ENCODE measurements around the gene CLEC20A.

Gene CLEC20A

GRCh38 chr1:178501705-178502329 is 5.1 kb upstream of the CLEC20A start:
- in situ Hi-C loops (cut with HindIII; ENCODE audit: low sequenced_read_pairs), result loop anchor here (25.0 kb wide), 1 partner anchor 510 kb away; no protein-coding TSS in a partner anchor

- in situ Hi-C loops (cut with HindIII; ENCODE audit: low sequenced_read_pairs), result loop anchor here (25.0 kb wide), 1 partner anchor 511 kb away; no protein-coding TSS in a partner anchor
Observed at GRCh38 chr1:178500936-178501554, 4.3 kb upstream of the CLEC20A start.

GRCh38 chr1:178500091-178500770 is 3.5 kb upstream of the CLEC20A start:
- in situ Hi-C loops (cut with HindIII; ENCODE audit: low sequenced_read_pairs), result loop anchor here (25.0 kb wide), 1 partner anchor 512 kb away; no protein-coding TSS in a partner anchor

- in situ Hi-C loops (cut with HindIII; ENCODE audit: low sequenced_read_pairs), result no loop called here
Observed at GRCh38 chr1:178498896-178499675, 2.3 kb upstream of the CLEC20A start.

- in situ Hi-C loops (cut with HindIII; ENCODE audit: low sequenced_read_pairs), result no loop called here
Observed at GRCh38 chr1:178497903-178498478, 1.2 kb upstream of the CLEC20A start.

- in situ Hi-C loops (cut with HindIII; ENCODE audit: low sequenced_read_pairs), result no loop called here
Observed at GRCh38 chr1:178495741-178496409, 889 bp downstream of the CLEC20A start.

GRCh38 chr1:178495158-178495557 is 1.6 kb downstream of the CLEC20A start:
- in situ Hi-C loops (cut with HindIII; ENCODE audit: low sequenced_read_pairs), result no loop called here

GRCh38 chr1:178494569-178494971 is 2.2 kb downstream of the CLEC20A start:
- in situ Hi-C loops (cut with HindIII; ENCODE audit: low sequenced_read_pairs), result no loop called here

GRCh38 chr1:178493301-178493741 is 3.4 kb downstream of the CLEC20A start:
- in situ Hi-C loops (cut with HindIII; ENCODE audit: low sequenced_read_pairs), result no loop called here

GRCh38 chr1:178492341-178492740 is 4.4 kb downstream of the CLEC20A start:
- in situ Hi-C loops (cut with HindIII; ENCODE audit: low sequenced_read_pairs), result no loop called here

- in situ Hi-C loops (cut with HindIII; ENCODE audit: low sequenced_read_pairs), result no loop called here
Observed at GRCh38 chr1:178491721-178492120, 5.0 kb downstream of the CLEC20A start.

GRCh38 chr1:178490967-178491366 is 5.8 kb downstream of the CLEC20A start:
- in situ Hi-C loops (cut with HindIII; ENCODE audit: low sequenced_read_pairs), result no loop called here

- in situ Hi-C loops (cut with HindIII; ENCODE audit: low sequenced_read_pairs), result no loop called here
Observed at GRCh38 chr1:178490136-178490535, 6.6 kb downstream of the CLEC20A start.

- in situ Hi-C loops (cut with HindIII; ENCODE audit: low sequenced_read_pairs), result no loop called here
Observed at GRCh38 chr1:178489399-178489798, 7.4 kb downstream of the CLEC20A start.

- in situ Hi-C loops (cut with HindIII; ENCODE audit: low sequenced_read_pairs), result no loop called here
Observed at GRCh38 chr1:178488393-178488792, 8.4 kb downstream of the CLEC20A start.

- in situ Hi-C loops (cut with HindIII; ENCODE audit: low sequenced_read_pairs), result no loop called here
Observed at GRCh38 chr1:178487070-178487615, 9.6 kb downstream of the CLEC20A start.

- in situ Hi-C loops (cut with HindIII; ENCODE audit: low sequenced_read_pairs), result no loop called here
Observed at GRCh38 chr1:178486100-178487069, 10.4 kb downstream of the CLEC20A start.

GRCh38 chr1:178485541-178485981 is 11.2 kb downstream of the CLEC20A start:
- in situ Hi-C loops (cut with HindIII; ENCODE audit: low sequenced_read_pairs), result no loop called here

All from DLD1 (cell line).